HG03066 (cell line): ENCODE data around the gene SIGLEC1.

Experiments used
- ATAC-seq: cut with Tn5 transposase; IDR thresholded peaks from one replicate; pipeline ENCODE4 v1.9.1; 2021; ENCODE audit warnings: low read depth; ENCODE audit not compliant: unreplicated experiment

SIGLEC1 gene

DNA sequence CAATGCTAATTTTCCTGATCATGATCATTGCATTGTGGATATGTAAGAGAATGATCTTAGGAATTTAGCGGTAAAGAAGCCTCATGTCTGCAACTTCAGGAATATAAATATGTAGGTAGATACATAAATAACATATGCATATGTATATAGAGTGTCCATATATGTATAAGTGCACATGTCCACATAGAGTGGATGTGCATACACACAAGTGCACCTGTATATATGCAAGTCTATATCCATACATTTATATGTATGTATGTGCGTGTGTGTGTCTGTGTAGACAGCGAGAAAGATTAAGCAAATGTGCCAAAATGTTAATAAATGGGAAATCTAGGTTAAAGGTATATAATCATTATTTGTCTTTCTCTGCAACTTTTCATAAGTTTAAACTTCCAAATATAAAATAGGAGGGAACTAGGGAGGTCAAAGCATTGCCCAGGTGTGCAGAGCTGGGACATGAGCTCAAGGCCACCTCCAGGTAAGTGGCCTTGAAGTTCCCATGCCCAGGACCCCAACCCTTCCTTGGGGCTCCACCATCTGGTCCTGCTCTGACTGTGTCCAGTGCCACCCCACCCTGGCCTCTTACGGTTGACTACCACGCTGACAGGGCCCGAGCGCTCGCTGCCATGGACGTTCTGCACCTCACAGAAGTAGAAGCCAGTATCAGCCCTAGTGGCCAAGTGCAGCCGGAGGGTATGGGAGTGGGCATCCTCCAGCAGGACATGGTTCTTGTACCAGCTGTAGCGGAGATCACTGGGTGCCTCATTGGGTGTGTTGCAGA lies 9.6 kb downstream of the SIGLEC1 start:
- no peak for ATAC-seq

- no peak for ATAC-seq
Measured at GRCh38 chr20:3701061-3701998, 11.1 kb downstream of the SIGLEC1 start.

- no peak for ATAC-seq
Measured at GRCh38 chr20:3699037-3699436, 13.4 kb downstream of the SIGLEC1 start.

GRCh38 chr20:3698591-3699001 lies 13.8 kb downstream of the SIGLEC1 start:
- ATAC-seq: no peak

GRCh38 chr20:3697588-3698305 lies 14.7 kb downstream of the SIGLEC1 start:
- no peak for ATAC-seq

DNA sequence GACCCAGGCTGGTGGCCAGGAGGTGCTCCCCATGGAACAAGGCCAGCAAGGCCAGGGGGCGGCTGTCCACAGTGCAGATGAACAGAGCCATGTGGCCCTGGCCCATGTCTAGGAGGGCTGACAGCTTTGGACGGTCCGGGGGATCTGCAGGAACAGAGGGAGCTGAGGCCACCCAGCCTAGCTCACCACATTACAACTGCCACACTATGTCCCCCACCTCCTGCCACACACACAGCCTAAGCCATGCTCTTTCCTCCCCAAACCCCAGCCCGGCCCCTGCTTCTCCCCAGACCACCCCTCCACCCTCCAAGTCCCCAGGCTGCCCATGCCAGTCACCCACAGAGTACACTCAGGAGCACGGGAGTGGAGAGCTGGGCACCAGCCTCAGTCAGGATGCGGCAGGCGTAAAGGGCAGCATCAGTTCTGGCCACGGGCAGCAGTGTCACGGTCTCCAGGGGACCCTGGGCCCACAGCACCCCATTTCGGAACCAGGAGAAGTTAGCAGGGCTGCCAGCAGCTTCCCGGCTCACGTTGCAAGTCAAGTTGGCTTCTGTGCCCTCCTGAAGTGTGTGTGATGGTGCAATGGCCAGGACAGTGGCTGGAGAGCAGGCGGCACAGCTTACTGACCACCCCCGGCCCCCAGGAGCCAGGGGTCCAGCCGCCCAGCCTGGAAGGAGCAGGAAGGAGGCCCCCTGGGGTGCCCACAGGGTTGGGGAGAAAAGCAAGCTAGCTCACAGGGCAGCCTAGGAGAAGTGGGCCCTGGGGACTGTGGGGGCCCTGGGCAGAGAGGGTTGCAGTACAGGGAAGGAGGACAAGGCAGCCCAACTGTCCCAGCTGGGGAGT lies 15.4 kb downstream of the SIGLEC1 start:
- no peak for ATAC-seq

- ATAC-seq: no peak
Measured at GRCh38 chr20:3696200-3696599, 16.2 kb downstream of the SIGLEC1 start.

DNA sequence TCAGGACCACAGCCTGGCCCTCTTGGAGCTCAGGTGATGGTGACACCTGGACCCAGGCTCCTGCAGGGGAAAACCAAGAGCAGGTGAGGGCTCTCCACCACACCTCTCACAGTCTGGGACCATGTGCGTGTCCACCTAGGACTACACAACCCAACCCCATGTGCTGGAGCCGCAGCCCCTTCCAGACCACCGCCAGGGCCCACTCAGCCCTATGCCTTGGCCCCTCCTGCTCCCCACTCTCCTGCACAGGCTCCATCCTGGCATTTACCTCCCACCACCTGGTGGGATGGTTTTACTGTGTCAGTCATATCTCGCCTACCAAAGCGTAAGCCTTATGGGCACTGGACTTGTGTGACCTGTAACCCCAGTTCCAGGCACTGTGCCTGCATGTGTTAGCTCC lies 17.5 kb downstream of the SIGLEC1 start:
- ATAC-seq: no peak

- ATAC-seq: no peak
Measured at GRCh38 chr20:3693376-3693775, 19.0 kb downstream of the SIGLEC1 start.

DNA sequence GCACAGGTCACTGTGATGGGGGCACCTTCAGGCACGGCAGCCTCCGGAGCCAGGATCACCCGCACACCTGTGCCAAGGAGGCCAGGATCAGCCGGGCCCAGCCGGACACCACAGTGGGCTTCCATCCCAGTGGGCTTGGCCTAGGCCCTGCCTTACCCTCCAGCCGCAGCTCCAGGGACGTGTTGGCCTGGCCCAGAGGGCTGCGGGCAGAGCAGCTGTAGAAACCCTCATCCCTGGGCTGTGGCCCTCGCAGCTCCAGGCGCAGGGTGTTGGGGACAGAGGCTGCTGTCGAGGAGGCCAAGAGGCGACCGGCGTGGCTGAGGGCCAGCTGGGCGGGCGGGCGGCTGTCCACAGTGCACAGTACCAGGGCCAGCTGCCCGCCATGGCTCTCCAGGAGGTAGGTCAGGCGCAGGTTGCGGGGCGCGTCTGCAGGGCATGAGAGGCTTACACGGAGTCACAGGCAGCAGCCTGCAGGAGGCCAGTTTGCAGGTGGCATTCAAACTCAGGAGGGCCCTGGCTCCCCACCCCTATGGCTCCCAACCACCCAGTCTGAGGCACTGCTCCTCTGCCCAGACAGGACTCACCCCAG lies 19.6 kb downstream of the SIGLEC1 start:
- no peak for ATAC-seq

GRCh38 chr20:3691897-3692296 lies 20.5 kb downstream of the SIGLEC1 start:
- ATAC-seq: no peak

- no peak for ATAC-seq
Measured at GRCh38 chr20:3691306-3691705, 21.1 kb downstream of the SIGLEC1 start.

DNA sequence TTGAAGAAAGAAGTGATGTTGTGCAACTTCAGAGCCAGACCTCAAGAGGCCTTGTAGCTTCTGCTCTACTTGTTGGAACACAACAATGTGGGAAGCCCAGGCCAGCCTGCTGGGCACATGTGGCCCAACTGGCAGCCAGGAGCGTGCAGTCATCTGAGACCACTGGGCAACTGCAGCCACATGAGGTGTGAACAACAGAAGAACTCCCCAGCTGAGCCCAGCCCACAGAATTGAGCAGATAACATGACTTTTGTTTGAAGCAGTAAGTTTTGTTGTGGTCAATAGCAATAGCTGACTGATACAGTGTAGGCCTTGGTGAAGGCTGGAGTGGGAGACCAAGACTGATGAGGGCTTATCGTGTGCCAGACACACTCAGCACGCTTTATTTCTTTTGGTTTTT lies 22.0 kb downstream of the SIGLEC1 start:
- ATAC-seq: no peak

DNA sequence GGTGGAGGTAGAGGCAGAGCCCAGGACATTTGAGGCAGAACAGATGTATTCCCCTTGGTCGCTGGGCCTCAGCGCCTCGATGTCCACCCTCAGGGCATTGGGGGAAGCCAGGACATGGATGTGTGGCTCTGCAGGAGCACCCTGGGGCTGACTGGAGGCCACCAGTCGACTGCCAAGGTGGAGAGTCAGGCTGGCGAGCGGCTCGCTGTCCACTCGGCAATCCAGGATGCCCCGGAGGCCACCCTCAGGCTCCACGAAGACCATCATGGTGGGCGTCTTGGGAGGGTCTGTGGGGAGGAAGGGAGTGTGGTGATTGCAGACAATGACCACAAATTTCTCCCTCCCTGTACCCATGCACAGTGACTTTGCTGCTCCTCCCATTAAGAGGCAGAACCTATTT lies 22.4 kb downstream of the SIGLEC1 start:
- ATAC-seq: no peak

DNA sequence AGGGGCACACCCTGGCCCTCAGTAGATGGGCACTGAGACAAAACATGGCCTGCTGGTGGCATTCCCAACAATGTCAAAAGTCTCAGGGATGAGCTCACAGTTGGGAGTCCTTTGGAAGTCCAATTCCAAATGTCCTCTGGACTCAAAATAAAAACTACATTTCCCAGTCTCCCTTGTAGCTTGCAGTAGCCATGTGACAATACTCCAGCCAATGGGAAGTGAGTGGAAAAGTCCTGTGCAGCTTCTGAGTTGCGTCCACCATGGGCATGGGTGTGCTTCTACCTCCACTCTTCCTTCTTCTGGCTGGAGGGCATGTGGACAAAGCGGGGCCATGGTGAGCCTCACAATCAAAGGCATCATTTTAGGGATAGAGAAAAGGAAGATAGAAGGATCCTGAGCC lies 24.7 kb downstream of the SIGLEC1 start:
- ATAC-seq: no peak

- ATAC-seq: no peak
Measured at GRCh38 chr20:3686867-3687321, 25.5 kb downstream of the SIGLEC1 start.

DNA sequence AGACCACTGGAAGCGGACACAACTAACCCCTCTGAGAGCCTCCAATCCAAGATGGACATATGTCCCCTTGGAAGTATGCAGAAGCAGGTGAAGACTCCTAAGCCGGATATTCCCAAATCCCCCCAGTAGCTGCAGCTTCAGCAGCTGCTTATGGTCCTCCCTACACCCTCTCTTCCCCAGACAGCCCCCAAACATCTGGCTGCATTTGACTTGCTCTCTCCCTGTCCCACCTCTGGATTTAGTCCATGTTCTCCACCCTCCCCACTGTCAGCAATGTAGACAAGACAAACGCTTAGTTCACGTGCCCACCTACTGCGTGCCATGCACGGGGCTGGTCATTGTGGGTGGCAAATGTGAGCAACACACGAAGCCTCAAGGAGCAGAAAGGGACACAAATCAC lies 26.0 kb downstream of the SIGLEC1 start:
- no peak for ATAC-seq

- no peak for ATAC-seq
Measured at GRCh38 chr20:3685341-3685740, 27.1 kb downstream of the SIGLEC1 start.

DNA sequence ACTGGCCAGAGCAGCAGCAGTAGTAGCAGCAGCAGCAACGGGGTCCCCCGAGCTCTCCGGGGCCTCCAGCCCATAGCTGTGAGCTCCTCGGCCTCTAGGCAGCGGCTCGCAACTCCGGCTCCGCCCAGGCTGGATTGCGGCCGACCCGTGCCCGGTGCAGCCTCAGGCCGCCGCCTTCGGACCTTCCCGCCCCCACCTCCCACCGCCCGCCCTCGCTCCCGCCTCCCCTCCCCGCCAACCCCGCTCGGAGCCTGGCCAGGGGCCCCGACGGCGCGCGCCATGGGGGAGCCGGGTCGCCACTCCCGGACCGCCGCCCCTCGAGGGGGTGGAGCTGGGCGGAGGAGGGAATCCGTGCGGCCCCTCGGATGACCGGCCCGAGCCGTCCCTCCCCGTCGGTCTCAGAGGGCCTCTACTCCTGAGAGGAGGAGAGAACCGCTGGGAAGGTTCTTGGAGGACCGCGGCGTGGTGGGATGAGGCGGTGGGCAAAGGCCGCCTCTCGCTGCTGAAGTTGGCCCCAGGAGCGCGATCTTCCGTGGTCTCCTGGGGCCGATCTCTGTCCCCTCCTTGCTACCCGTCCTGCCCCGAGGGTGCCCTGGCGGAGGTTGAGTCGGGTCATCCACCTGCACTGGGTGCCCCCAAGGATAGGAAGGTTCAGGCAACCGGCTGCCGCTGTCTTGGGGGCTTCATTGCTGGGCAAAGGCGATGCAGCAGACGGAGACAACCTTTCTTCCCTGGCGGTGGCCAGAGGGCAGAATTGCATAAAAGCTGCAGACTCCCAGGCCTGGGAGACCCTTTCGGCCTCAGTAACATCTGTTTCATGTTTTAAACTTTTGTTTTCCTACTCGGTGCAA lies 30.2 kb downstream of the SIGLEC1 start, which contains the start of gene ADAM33:
Gene ADAM33 (minus strand): TSS at position 80 of the 851 bp plus-strand sequence. CDS start 6 bp downstream, at position 74.
- no peak for ATAC-seq
